Liver (tissue), 3 donors: ENCODE results near the gene AHCY.

Experiments used
- CTCF ChIP-seq: fragments of 150-350 bp; IDR thresholded peaks from 2 replicates; pipeline ENCODE4 v1.5.1; 2017; ENCODE audit warnings: improper control_type of control experiment, low read depth, low read length; ENCODE audit not compliant: missing input control
- REST ChIP-seq: IDR thresholded peaks from 2 replicates; pipeline ENCODE4 v1.6.1; 2016; ENCODE audit warnings: antibody characterized with exemption, mild to moderate bottlenecking
- RXRA ChIP-seq, 2 donors: IDR thresholded peaks; 2 replicates each; pipeline ENCODE4 v1.6.1; 2017 to 2018; ENCODE audit warnings: antibody characterized with exemption in 2 of 2, mild to moderate bottlenecking in 1 of 2
- SP1 ChIP-seq: IDR thresholded peaks from 2 replicates; pipeline ENCODE4 v1.6.1; 2018; ENCODE audit warnings: antibody characterized with exemption, mild to moderate bottlenecking
- donor health status: healthy.
- donor health status: healthy.

GRCh38 chr20:34300809-34301586, 2.2 kb downstream of the AHCY start:
- TF ChIP-seq CTCF: no peak
- TF ChIP-seq RXRA (IDR thresholded peaks at IDR 0.05): peak; percentile 46
- peak; percentile 23 for TF ChIP-seq SP1
- TF ChIP-seq REST: no peak
